ENCODE results near the gene SDHB.
A peak's percentile ranks its signal among the peaks of the same experiment; 100 is the strongest.

Gene SDHB

GRCh38 chr1:17013491-17014320 lies 40.1 kb downstream of the SDHB start:
- DNase-seq, result peak in 2 of 56 donors; percentile 11 to 17

DNA sequence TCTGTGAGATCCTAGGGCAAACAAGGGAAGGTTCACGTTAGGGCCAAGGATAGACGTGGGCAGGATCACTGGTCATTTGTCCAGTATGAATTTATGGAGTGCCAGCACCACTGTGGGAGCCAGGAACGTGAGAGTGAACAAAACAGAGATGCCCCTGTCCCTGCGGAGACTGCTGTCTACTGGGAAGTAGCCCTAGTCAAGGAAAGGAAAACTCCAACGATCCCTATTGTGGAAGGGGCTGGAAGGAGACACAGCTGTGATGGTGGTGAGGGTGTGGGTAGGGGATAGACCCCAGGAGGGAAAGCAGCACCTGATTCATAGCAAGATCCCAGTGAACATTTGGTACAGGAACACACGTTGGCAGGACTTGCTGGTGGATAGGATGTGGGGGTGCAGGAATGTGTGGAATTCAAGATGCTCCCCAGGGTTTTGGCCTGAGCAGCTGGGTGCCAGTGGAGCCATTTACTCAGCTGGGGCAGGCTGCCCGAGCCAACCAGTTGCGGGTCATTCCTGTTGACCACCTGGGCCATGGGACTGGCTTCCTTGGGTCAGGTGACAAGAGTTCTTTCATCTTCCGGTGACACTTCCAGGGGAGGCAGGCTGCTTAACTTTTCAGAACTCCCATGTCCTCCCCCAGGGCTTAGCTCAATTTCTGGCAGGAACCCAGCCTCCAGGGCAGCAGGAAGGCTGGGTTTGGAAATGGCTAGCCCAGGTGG lies 40.9 kb downstream of the SDHB start:
- no peak for DNase-seq

GRCh38 chr1:17011439-17012307 lies 42.2 kb downstream of the SDHB start, which contains the start of gene ATP13A2:
Gene ATP13A2 (minus strand): TSS chr1:17011928. CDS start chr1:17011738, 190 bp downstream.
- DNase-seq, result peak in 54 of 56 donors; percentile 7 to 89 (median 62)

- DNase-seq, result peak in 2 of 56 donors; percentile 33 to 38
These were observed 42.8 kb downstream of the SDHB start for GRCh38 chr1:17011092-17011438.

GRCh38 chr1:17009706-17010105 lies 44.1 kb downstream of the SDHB start:
- no peak for DNase-seq

- no peak for DNase-seq
These were observed 45.5 kb downstream of the SDHB start for GRCh38 chr1:17008208-17008855.

GRCh38 chr1:17007121-17007520 lies 46.7 kb downstream of the SDHB start:
- no peak for DNase-seq

- no peak for DNase-seq
These were observed 48.5 kb downstream of the SDHB start for GRCh38 chr1:17005365-17005740.

- no peak for DNase-seq
These were observed 49.1 kb downstream of the SDHB start for GRCh38 chr1:17004466-17005364.

- no peak for DNase-seq
These were observed 51.3 kb downstream of the SDHB start for GRCh38 chr1:17002524-17002902.

DNA sequence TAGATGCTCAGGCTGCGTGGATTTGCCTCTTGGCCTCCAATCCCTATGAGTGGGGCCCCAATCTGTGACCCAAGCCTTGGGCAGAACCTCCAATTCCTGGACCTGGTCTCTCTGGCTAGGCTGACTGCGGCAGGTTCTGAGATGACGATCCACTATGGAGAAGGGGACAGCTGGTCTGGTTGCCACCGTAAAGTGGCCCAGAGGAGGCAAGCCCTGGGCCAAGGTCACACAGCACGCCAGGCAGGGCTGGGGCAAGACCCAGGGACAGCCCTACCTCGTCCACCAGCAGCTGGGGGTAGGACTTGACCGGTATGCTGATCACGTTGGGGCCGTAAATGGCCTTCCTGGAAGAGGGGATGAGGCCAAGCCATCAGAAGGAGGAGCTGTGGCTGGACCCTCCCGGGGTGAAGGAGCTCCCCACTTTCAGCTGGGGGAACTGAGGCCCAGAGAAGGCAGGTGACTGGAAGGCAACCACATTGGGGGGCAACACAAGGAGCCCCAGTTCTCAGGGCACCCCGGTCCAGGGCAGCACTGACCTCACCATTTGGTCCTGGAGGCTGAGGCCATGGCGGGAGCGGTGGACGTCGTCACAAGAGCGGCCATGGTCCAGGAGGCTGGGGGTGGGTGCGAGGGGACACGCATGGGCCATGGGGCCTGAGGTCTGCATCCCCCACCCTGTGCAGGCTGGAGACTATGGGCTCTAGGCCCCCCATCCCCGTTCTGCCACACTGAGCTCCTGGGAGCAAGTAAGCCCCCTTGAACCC lies 51.9 kb downstream of the SDHB start:
- DNase-seq, result no peak

DNA sequence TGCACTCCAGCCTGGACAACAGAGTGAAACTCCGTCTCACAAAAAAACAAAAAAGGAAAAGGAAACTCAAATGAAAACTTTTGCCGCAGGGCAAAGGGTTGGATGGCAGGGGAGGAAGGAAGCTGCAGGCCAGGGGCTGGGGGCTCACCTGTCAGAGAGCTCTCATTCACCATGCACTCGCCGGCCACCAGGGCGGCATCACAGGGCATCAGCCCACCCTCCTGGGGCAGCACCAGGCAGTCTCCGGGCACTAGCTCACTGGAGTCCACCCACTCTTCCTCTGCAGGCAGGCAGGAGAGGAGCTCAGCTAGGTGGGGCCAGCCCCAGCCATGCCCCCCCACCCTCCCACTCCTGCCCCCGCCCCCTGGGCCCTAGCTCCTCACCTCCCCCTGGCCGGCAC lies 54.0 kb downstream of the SDHB start:
- DNase-seq, result no peak

- DNase-seq, result no peak
These were observed 55.2 kb downstream of the SDHB start for GRCh38 chr1:16998589-16998988.

DNA sequence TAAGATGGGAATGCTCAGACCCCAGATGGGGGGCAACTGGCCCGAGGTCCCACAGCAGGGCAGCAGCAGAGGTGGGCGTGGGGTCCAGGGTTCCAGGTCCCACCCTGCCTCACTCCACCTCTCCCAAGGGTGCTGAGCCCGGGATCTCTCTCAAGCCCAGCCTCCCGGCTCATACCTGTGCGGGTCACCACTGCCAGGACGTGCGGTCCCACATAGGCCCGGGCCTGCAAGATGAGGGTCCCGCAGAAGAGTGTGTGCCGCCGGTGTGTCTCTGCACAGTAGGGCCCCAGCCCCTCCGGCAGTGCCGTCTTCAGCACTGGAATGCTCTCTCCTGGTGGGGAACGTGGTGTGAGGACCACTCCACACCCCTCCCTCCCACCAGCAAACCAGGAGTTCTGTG lies 57.0 kb downstream of the SDHB start:
- DNase-seq, result no peak

- no peak for DNase-seq
These were observed 60.3 kb downstream of the SDHB start for GRCh38 chr1:16993521-16994038.

GRCh38 chr1:16992675-16993074 lies 61.2 kb downstream of the SDHB start:
- no peak for DNase-seq

GRCh38 chr1:16992102-16992501 lies 61.7 kb downstream of the SDHB start:
- DNase-seq, result no peak

- no peak for DNase-seq
These were observed 62.3 kb downstream of the SDHB start for GRCh38 chr1:16991571-16991970.
